Stimulated activated CD4-positive, alpha-beta T cell treated with anti-CD3 and anti-CD28 coated beads, Interleukin-1b, Interleukin-23, amount 100 ng/mL, for 1 hour (primary cell): Measurements from ENCODE around the gene TMEM200A.
A peak's percentile ranks its signal among the peaks of the same experiment; 100 is the strongest.
"Not testable (repeated sequence)": the region's sequence is repeated elsewhere in the genome, so short reads cannot be mapped to it uniquely, and the experiment has no call there.

Experiments
- DNase-seq, 2 donors: peaks; one replicate each; pipeline ENCODE4 v3.0.0-alpha.2; 2020; ENCODE audit warnings: low read depth in 2 of 2

TMEM200A gene

GRCh38 chr6:130365166-130366106 is at the start of gene TMEM200A:
Gene TMEM200A, plus strand, starts transcription at chr6:130366017. Its CDS starts 74,406 bp downstream, at chr6:130440423.
- DNase-seq: peak in 1 of 2 donors; percentile 38

DNA sequence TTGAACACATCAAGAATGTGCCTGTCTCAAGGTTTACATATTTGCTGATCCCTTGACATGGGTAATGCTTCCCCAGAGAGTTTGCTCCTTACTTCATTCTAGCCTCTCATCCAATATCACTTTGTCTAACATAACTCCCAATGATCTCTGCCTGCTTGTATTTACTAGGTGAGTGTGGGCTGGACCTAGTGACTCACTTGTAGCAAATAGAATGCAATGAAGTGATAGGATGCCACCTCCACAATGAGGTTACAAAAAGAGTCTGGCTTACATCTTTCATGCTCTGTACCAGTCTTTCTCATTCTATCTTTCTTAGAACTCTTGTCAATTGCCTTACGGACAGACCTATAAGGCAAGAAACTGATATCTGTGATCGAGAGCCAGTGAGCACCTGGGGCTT is 44.9 kb upstream of the TMEM200A start:
- DNase-seq: no peak

- DNase-seq: peak in 1 of 2 donors; percentile 24
Observed at GRCh38 chr6:130322673-130323268, 43.0 kb upstream of the TMEM200A start.

DNA sequence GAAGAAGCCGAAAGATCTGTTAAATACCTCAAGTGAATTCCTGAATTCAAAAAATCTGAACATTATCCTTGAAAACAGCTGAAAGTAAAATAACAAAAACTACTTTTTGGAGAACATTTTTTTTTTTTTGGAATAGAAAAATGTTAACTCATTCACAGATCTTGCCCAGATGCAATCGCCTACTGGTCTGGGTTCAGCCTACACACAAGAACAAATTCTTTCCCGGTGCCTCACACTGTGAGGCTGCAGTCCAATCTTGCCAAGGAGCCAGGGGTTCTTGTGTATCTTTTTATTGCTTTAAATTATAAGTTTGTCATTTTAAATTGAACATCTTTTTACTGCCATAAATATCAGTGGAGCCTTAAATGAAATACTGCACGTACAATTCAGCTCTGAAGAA is 41.2 kb upstream of the TMEM200A start:
- DNase-seq: no peak

DNA sequence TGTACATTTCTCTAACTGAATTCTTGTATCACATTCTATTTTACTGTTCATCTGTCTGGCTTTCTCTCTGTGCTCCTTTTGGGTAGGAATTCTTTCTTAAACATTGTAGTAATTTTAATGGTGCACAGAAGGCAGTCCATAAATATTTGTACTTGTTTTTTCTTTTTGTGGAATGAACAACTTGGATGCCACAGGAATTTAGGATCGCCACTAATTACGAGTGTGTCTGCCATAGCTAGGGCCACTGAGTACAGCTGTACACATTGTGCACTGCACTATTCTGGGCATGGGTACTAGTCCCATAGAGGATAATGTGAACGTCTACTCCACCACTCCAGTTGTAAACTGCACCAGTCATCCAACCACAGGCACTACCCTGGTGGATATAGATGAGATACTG is 39.3 kb upstream of the TMEM200A start:
- DNase-seq: no peak

DNA sequence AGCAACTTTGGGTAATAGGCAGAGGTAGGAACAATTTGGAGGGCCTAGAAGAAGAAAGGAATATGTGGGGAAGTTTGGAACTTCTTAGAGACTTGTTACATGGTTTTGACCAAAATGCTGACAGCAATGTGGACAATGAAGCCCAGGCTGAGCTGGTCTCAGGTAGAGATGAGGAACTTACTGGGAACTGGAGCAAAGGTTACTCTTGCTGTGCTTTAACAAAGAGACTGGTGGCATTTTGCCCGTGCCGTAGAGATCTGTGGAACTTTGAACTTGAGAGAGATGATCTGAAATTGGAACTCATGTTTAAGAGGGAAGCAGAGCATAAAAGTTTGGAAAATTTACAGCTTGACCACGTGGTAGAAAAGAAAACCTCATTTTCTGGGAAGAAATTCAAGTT is 28.3 kb upstream of the TMEM200A start:
- no peak for DNase-seq

GRCh38 chr6:130346324-130346723 is 19.5 kb upstream of the TMEM200A start:
- not testable (repeated sequence) for DNase-seq

DNA sequence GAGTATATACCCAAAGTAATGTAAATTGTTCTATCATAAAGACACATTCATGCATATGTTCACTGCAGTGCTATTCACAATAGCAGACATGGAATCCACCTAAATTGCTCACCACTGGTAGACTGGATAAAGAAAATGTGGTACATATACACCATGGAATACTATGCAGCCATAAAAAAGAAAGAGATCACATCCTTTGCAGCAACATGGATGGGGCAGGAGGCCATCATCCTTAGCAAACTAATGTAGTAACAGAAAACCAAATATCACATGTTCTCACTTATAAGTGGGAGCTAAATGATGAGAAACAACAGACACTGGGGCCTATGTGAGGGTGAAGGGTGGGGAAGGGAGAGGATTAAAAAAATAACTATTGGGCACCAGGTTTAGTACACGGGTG is 11.5 kb upstream of the TMEM200A start:
- DNase-seq: no peak

- DNase-seq: no peak
Observed at GRCh38 chr6:130355572-130355971, 10.2 kb upstream of the TMEM200A start.

DNA sequence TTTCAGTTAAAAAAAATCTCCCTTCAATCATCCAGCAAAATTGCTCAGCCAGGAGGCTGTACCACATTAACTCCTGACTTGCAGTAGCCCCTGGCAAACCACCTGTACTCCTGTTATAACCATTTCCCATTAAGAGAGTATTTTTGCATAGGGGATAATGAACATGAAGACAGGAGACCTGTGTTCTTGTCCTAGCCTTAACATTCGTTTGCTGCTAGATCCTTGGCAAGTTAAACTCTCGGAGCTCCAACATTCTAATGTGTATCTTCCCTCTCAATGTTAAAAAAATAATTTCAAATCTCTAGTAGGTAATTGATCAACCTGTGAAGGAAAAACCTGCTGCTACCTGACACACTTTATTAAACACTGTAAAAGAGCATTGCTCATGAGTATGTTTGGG is 8.4 kb upstream of the TMEM200A start:
- DNase-seq: no peak

- no peak for DNase-seq
Observed at GRCh38 chr6:130359736-130360135, 6.1 kb upstream of the TMEM200A start.

DNA sequence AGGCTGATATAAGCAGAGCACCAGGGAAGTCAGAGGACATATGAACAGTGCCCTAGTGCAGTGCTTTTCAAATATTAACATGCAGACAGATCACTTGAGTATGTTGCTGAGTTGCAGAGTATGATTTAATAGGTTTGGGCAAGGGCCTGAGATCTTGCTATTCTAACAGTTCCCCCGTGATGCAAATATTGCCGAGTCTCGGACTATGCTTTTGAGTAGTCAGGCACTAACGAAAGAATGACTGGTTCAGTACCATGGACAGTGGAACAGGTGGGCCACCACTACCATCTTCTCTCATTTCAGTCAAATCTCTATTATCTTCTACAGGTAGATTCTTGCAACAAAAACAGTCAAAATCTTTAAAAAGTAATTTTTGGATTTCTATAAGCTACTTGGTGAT is 3.7 kb upstream of the TMEM200A start:
- no peak for DNase-seq

DNA sequence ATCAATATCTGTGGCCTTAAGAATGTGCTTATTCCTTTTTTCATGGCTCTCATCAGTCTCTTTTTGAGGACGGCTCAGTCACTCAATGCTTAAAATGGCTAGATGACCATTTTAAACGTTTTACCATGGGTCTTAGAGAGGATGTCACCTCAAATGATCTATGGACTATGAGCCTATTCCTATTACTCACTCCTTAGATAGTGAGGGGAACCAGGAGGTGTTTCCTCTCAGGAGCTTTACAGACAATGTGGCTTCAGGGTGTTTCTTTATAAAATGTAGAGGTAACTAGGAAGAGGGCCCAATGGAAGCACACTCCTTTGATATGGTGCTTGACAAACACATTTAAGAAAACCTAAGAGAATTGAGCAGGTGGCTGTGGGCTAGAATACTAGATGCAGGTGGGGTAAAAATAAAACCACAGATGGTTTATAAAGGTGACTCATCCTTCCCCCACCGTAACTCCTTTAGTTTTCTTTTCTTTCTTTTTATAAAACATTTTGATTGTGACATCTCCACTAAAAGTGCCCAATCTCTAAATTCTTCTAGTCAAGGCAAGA is 1.5 kb upstream of the TMEM200A start:
- DNase-seq: no peak

GRCh38 chr6:130366107-130367005 is 539 bp downstream of the TMEM200A start:
- DNase-seq: peak in 1 of 2 donors; percentile 5

DNA sequence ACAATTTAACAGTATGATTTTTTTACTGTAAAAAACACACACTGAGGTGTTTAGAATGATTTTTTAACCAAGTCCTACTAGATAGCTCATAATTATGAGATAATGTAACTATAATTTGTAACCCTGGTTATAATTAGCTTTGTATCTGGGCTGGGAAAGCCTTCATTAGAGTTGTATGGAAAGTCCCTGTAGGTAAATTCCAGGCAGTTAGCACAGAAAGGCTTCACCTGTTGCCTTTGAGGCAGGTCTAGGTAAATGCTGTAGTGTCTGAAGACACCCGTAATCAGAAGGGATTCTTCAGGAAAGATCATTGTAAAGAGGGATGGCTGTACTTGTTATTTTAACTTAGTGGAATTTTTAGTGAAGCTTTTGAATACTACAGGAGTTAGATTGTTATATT is 1.9 kb downstream of the TMEM200A start:
- no peak for DNase-seq

GRCh38 chr6:130368576-130368975 is 2.8 kb downstream of the TMEM200A start:
- no peak for DNase-seq

DNA sequence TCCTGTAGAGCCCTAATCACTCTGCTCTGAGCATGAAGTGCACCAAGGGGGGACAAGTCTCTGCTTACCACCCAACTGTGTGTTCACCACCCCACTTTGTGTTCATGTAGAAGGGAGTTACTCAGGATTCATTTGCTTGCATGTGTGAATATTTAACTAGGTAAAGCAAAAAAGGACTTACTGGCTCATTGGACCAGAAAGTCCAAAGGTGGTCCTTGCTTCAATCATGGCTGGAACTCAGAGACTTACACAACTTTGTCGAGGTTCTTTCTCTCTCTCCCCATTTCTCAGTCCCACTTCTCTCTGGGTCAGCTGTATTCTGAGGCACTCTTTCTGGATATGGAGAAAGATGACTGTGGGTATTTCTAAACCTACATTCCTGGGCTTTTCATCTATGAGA is 4.0 kb downstream of the TMEM200A start:
- DNase-seq: no peak

DNA sequence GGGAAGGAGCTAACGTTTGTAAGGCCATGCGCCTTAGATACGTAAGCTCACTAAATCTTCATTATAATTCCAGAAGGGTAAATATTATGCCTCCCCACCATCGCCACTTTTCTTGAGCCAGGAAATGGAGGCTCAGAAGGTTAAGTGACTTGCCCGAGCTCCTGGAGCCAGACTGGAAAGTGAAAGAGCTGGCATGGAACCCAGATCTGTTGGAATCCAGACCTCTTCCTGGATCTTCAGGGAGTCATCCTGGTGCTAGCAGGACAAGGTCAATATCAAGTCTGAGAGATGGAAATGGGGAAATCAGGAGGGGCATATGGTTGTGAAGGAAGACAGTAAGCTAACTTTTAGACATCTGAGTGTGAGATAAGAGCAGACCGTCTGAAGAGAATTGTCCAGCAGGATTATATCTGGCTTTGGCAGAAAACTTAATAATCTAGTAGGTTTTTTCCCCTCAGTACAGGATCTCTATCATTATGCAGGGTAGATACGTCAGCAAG is 6.2 kb downstream of the TMEM200A start:
- no peak for DNase-seq

GRCh38 chr6:130372786-130373185 is 7.0 kb downstream of the TMEM200A start:
- no peak for DNase-seq

DNA sequence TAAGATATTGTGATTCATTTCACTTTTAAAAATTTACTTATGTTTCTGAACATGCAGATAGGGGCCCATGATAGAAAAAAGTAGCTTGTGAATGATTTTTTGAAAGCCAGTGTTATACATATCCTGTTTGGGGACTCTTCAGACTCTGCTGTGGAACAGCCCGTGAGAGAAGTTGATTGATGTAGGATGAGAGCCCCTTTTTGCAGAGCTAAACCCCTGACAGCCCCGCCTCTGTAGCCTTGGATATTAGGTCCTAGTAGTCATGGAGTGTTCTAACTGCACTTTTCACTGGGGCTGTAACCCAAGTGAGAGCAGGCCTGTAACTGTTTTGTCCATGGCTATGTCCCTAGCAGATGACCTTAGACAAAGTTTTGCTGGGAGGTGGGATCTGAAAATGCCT is 8.2 kb downstream of the TMEM200A start:
- DNase-seq: no peak

DNA sequence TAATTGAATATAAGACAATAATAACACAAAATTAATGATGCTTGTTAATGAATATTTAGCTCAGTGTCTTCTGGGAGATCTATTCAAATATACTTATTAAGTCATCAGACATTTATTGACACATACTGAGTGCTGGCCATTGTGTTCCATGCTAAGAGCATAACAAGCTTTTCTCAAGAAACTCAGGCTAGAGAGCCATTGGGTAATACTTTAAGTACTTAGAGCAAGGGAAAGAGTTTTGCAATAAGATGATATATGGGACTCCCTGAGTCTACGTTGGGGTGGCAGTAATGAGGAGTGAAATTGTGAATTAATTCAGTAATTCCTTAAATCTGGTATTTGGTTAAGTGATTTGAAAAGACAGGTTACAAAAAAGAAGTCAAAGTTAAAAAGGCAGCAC is 11.1 kb downstream of the TMEM200A start:
- DNase-seq: no peak

GRCh38 chr6:130377371-130377770 is 11.6 kb downstream of the TMEM200A start:
- no peak for DNase-seq
